Bone marrow (tissue), 2 donors: ENCODE measurements around the gene CLCN5.

ENCODE experiments used
- DNase-seq, 2 donors: peaks; one replicate each; lab custom pipeline; 2025; lab: John Stamatoyannopoulos, UW

CLCN5 gene

GRCh38 chrX:50088645-50089044, 166.2 kb downstream of the CLCN5 start:
- DNase-seq = no peak

DNA sequence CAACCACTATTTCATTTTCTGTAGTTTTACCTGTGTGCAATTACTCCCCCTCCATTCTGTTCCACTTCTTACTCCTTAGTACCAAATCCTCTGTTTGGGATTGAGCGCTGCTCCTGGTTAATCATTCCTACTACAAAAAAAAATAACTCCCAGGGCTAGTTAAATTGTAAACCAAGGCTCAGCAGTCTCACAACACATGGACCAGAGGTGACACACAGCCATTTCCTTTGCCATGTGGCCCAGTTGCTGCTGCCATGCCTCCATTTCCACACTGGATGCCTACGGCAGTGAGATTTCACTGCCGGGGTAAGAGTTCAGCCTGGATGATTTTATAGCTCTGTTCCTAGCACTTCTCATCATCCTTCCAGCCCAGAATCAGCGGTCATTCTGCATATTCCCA, 171.2 kb downstream of the CLCN5 start:
- no peak for DNase-seq

- DNase-seq = no peak
These were observed 174.7 kb downstream of the CLCN5 start for GRCh38 chrX:50097071-50097470.

GRCh38 chrX:50098241-50098640, 175.8 kb downstream of the CLCN5 start:
- DNase-seq = no peak

DNA sequence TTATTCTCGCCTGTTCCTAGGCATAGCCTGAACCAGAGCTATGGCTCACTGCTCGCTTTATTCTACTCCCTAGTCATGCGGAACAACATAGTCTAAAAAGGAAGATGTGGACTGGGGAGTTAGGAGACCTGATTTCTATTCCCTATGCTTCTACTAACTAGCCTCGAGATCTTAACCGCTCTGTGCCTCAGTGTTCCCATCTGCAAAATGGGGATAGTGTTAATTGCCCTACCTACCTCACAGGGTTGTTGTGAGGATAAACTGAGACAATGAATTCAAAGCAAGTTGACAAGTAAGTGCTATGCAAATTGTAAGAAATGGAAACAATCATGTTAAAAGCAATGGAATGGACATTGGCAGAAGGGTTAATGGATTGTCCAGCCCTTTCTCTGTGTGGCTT, 176.4 kb downstream of the CLCN5 start:
- no peak for DNase-seq

- DNase-seq = no peak
These were observed 176.9 kb downstream of the CLCN5 start for GRCh38 chrX:50099331-50099730.

DNA sequence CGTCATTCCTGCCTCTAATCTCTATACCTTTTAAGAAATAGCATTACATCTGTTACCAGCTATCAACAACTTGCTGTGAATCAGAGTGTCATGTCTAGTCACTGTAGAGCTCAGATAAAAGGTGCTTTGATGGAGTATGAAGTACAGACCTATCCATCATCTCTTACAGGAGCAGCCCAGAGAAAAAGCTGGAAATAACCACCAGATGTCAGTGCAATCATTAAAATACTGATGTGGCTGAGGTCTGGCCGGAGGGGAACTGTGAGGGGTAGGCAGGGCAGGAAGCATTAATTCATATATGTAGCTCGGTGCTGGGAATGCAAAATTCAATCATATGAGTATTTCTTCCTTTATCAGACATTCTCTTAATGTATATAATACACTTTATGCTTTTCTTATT, 177.8 kb downstream of the CLCN5 start:
- peak in 1 of 2 donors; percentile 13 for DNase-seq

GRCh38 chrX:50103176-50103575, 180.8 kb downstream of the CLCN5 start:
- DNase-seq = no peak

DNA sequence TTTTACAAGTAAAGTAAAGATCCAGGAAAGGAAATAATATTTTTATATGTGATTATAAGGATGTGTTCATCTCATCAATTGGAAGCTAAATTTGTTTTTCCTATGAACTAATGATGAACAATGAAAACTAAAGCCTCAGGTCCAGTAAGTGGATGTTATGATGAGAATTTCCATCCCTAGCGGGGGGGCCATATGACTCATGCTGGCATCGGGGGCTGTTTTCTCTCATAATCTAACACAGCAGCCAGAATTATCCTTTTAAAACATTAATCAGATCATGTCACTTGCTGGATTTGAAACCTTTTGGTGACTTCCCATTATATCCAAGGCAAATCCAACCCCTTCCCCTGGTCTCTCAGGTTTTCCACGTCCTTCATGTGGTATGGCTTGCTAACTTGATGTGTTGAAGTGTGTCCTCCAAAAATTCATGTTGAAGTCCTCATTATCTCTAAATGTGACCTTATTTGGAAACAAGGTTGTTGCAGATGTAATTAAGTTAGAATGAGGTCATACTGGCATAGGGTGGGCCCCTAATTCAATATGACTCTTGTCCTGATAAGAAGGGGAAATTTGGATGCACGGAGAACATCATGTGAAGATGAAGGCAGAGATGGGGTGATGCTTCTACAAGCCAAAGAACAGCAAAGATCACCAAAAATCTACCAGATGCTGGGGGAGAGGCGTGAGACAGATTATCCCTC, 181.6 kb downstream of the CLCN5 start:
- no peak for DNase-seq

- DNase-seq = no peak
These were observed 183.8 kb downstream of the CLCN5 start for GRCh38 chrX:50106051-50106675.

- DNase-seq = no peak
These were observed 185.1 kb downstream of the CLCN5 start for GRCh38 chrX:50107470-50107869.

DNA sequence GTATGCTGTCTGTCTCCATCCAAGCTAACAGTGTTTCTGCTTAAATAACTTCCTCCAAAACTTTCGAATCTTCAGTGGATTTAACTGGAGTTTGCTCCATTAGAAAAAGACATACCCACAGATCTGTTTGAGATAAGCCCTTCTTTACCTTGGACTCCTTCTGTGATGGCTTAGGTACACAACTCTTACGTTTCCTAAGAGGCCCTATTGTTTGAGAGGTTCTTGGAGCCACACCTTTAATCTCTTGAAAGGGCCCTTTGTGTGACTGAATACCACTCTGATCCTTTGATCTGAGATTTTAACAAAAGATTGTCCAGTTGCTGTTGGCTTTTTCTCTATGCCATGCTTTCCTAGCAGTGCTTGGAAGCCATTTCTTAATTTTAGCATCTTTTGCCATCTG, 185.9 kb downstream of the CLCN5 start:
- DNase-seq = no peak

- DNase-seq = no peak
These were observed 189.3 kb downstream of the CLCN5 start for GRCh38 chrX:50111742-50112141.

- no peak for DNase-seq
These were observed 191.7 kb downstream of the CLCN5 start for GRCh38 chrX:50114113-50114512.

GRCh38 chrX:50115973-50116372, 193.6 kb downstream of the CLCN5 start:
- no peak for DNase-seq

DNA sequence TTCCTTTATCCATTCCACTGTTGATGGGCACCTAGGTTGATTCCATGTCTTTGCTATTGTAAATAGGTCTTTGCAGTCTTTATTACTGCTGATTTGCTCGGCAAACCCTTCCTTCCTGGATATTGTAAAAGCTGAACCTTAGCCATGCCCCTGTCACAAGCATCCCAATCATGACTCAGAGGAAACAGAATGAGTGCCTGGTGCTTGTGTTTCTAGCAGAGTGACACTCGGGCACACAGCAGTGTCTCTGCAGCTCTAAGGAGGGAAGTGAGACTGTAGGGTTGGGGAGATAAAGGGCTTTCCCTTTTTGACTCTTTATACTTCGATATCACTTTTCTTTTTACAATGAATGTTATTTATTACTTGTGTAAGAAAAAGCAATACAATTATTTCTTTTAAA, 195.1 kb downstream of the CLCN5 start:
- peak in 1 of 2 donors; percentile 53 for DNase-seq

DNA sequence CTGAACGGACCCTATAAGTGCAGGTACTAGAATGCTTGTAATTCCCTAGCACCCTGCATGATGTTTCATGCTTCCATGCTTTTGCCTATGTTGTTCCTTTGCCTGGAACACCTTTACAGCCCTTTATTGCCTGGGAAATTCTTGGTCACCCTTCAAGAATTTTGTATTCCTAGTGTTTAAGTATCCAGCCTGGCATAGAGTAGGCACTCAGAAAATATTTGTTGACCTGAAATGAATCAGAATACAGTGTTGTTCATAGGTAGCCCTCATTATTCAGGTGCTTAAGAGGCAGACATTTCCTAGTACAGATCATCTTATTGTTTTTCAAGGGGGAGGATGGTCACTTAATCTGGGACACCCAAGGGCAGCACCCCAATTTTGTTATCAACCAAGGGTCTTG, 203.1 kb downstream of the CLCN5 start:
- no peak for DNase-seq

DNA sequence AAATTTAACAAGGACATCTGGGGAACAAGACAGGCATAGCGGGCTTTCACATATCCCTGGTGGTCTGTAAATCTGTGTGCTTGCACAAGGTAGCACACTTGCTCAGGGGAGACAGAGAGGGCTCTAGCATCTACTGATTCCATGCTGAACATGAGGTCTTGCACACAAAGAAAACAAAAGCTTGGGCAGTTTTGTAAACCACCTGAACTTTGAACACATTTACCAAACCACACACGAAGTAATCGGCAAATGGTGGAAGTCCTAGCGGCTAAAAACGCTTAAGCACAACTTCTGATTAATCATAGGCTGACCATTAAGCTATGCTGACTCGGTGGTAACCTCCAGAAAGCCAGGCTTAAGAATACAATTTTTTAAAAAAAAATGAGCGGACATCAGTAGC, 225.6 kb downstream of the CLCN5 start:
- no peak for DNase-seq
